B cell (primary cell): ENCODE results near the gene CFAP54. TPM values are rescaled to one million over a fixed set of nuclear protein-coding genes. Genes with fewer than 3 reads are reported as not detected.

Source experiments
- ATAC-seq: fragments of 200-7000 bp; cut with Tn5 transposase; one replicate; pipeline ENCODE4 v1.10.0; 2021; ENCODE audit warnings: low read depth, mild to moderate bottlenecking, moderate number of reproducible peaks, moderate library complexity
- CTCF ChIA-PET: fragments of 350-600 bp; sonication (Branson Sonifier 250); formaldehyde crosslinking; loops from one replicate; lab custom pipeline; 2021; ENCODE audit warnings: antibody characterized with exemption, inconsistent platforms; lab: Charles Lee
- POLR2A ChIA-PET: fragments of 350-600 bp; sonication (Branson Sonifier 250); formaldehyde crosslinking; loops from one replicate; lab custom pipeline; 2021; ENCODE audit warnings: antibody characterized with exemption; lab: Charles Lee
- DNase-seq: peaks from one replicate; pipeline ENCODE4 v3.0.0; 2013
- H2AFZ ChIP-seq: 2 replicates; pipeline ENCODE4 v1.6.1; 2012; ENCODE audit warnings: mild to moderate bottlenecking, low read depth, low read length; ENCODE audit not compliant: insufficient read depth, poor library complexity, severe bottlenecking
- H3K27ac ChIP-seq, 2 donors: 1 replicate in 1 of 2; 2 replicates in 1 of 2; pipeline ENCODE4 v1.5.1; 2012 to 2013; ENCODE audit warnings: low read length in 2 of 2, mild to moderate bottlenecking in 2 of 2, moderate library complexity in 1 of 2
- H3K27me3 ChIP-seq, 4 experiments: fragments of 200-600 bp in 1 of 4; sonication (generic) in 1 of 4; replicated peaks in 1 of 4; 1 replicate in 2 of 4; 2 replicates in 2 of 4; pipeline versions ENCODE4 v1.6.1 to v1.7.0; 2013 to 2016; ENCODE audit warnings: low read length in 3 of 4, mild to moderate bottlenecking in 2 of 4, mixed read lengths in 1 of 4, moderate library complexity in 1 of 4; ENCODE audit not compliant: insufficient read depth in 4 of 4, control insufficient read depth in 3 of 4; ENCODE audit errors: control extremely low read depth in 1 of 4
- H3K36me3 ChIP-seq, 2 experiments: replicated peaks in 1 of 2; 1 replicate in 1 of 2; 2 replicates in 1 of 2; pipeline versions ENCODE4 v1.6.1 to v1.7.1; 2013; ENCODE audit warnings: low read length in 1 of 2; ENCODE audit not compliant: insufficient read depth in 2 of 2, control insufficient read depth in 1 of 2; ENCODE audit errors: control extremely low read depth in 1 of 2, extremely low read depth in 1 of 2
- H3K4me1 ChIP-seq, 2 donors: fragments of 200-600 bp in 1 of 2; sonication (generic) in 1 of 2; 1 replicate in 1 of 2; 2 replicates in 1 of 2; pipeline versions ENCODE4 v1.5.1 to v1.6.1; 2013 to 2017; ENCODE audit warnings: low read length in 2 of 2; ENCODE audit not compliant: control insufficient read depth in 2 of 2, insufficient read depth in 2 of 2
- H3K4me2 ChIP-seq: replicated peaks from 2 replicates; pipeline ENCODE3; 2012; ENCODE audit warnings: mild to moderate bottlenecking, low read depth, low read length; ENCODE audit not compliant: poor library complexity, severe bottlenecking
- H3K4me3 ChIP-seq, 5 experiments: fragments of 200-600 bp in 1 of 5; sonication (generic) in 1 of 5; 1 replicate in 3 of 5; 2 replicates in 2 of 5; pipeline versions ENCODE4 v1.5.1 to v1.7.0; 2011 to 2016; ENCODE audit warnings: low read length in 4 of 5, mild to moderate bottlenecking in 4 of 5, low read depth in 2 of 5, control low read depth in 1 of 5, moderate library complexity in 1 of 5; ENCODE audit not compliant: insufficient read depth in 1 of 5; ENCODE audit errors: control extremely low read depth in 1 of 5, extremely low read depth in 1 of 5
- H3K79me2 ChIP-seq: fragments of 200-600 bp; sonication (generic); one replicate; pipeline ENCODE4 v1.6.0; 2016; ENCODE audit warnings: low read length; ENCODE audit not compliant: control insufficient read depth, insufficient read depth
- H3K9ac ChIP-seq: fragments of 200-600 bp; sonication (generic); 2 replicates; pipeline ENCODE4 v1.6.1; 2017; ENCODE audit warnings: mild to moderate bottlenecking, low read length, moderate library complexity
- H3K9me3 ChIP-seq, 3 donors: one replicate each; pipeline versions ENCODE4 v1.6.1 to v1.7.1; 2013; ENCODE audit warnings: low read length in 2 of 3; ENCODE audit not compliant: control insufficient read depth in 2 of 3, insufficient read depth in 1 of 3; ENCODE audit errors: control extremely low read depth in 1 of 3
- H4K20me1 ChIP-seq: 2 replicates; pipeline ENCODE4 v1.6.0; 2012; ENCODE audit warnings: mild to moderate bottlenecking, low read length; ENCODE audit not compliant: insufficient read depth, control insufficient read depth, poor library complexity, severe bottlenecking
- H3K27ac Mint-ChIP-seq: one replicate; pipeline ENCODE4 v1.8.0; 2021; ENCODE audit warnings: mixed read lengths
- H3K27me3 Mint-ChIP-seq: one replicate; pipeline ENCODE4 v1.8.0; 2021; ENCODE audit warnings: mixed read lengths
- H3K4me1 Mint-ChIP-seq: one replicate; pipeline ENCODE4 v1.8.0; 2021; ENCODE audit warnings: mixed read lengths
- H3K4me3 Mint-ChIP-seq: one replicate; pipeline ENCODE4 v1.8.0; 2021; ENCODE audit warnings: mixed read lengths
- H3K9me3 Mint-ChIP-seq: one replicate; pipeline ENCODE4 v1.8.0; 2022; ENCODE audit warnings: mixed read lengths; ENCODE audit not compliant: insufficient read depth
- EZH2 ChIP-seq: IDR thresholded peaks from 2 replicates; pipeline ENCODE4 v1.6.1; 2012; ENCODE audit warnings: borderline replicate concordance, low read depth, mild to moderate bottlenecking, moderate library complexity, low read length; ENCODE audit not compliant: insufficient read depth, poor library complexity, severe bottlenecking
- WGBS: methylation state at CpG from one replicate; pipeline ENCODE4 v1.1.5; 2013; ENCODE audit warnings: missing lambda C conversion rate; ENCODE audit not compliant: insufficient coverage; 5-methylcytosine and 5-hydroxymethylcytosine counted together
- intact Hi-C: fragments of 100-400 bp; cut with micrococcal nuclease; formaldehyde crosslinking; loops from one replicate; pipeline ENCODE4 v1.10.0; 2022
- polyA plus RNA-seq: library from polyadenylated mRNA; depleted of rRNA; stranded (reverse); fragments of >200 nt; gene quantifications from 2 replicates; pipeline ENCODE4 v1.2.3, GENCODE V29; 2012
- total RNA-seq, 2 donors: library from RNA; stranded (reverse); fragments of 120-200 nt in 1 of 2; gene quantifications; 1 replicate in 1 of 2; 2 replicates in 1 of 2; pipeline versions ENCODE4 v1.2.3 to v1.2.4, GENCODE V29; 2013 to 2022
- TF ChIP-seq, protein P1 (sequence below): fragments of 200-600 bp; IDR thresholded peaks from one replicate; pipeline ENCODE4 v1.8.0; 2022; ENCODE audit warnings: antibody characterized with exemption, mild to moderate bottlenecking

The CFAP54 gene
- total and polyA plus RNA-seq, 2 donors (not counting 1 experiment from before 2014, with no cell fraction given): 0.12 to 0.76 TPM

DNA sequence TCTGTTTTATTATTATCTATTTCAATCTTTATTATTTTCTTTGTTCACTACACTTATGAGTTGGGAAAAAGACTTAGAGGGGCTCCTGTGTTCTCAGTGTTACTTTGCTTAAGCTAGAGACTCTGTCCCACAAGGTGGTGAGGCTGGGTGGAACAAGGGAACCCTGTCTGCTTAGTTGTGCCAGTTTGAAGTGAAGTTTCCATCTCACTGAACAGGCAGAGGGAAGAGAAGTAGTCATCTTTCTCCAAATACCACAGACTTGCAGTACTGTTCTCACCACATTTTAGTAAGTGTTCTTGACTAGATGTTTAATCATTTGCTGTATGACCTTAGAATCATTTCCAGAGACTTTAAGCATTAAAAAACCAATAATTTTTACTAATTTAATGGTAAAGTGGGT lies 222.0 kb downstream of the CFAP54 start:
- Histone ChIP-seq H3K36me3 (no peaks in the 10 kb centered on the region), H3K4me2 (no peak overlapping the region), H3K79me2 (no peaks in the 10 kb centered on the region), H3K4me3 (no peak overlapping the region), H3K9ac (no peak overlapping the region), H2AFZ (no peak overlapping the region), H3K4me1 (no peaks in the 10 kb centered on the region), H4K20me1 (no peaks in the 10 kb centered on the region), H3K9me3 (no peaks in the 10 kb centered on the region), H3K27me3 (peaks cover 0 to 3% (median 0%) of the 10 kb centered on the region in 4 experiments), H3K27ac (no peak overlapping the region)
- ChIA-PET POLR2A (no interaction called here), CTCF (no interaction called here)
- no peaks in the 10 kb centered on the region for H3K9me3 Mint-ChIP-seq
- DNase-seq: no peak
- TF ChIP-seq EZH2: no peak
- TF ChIP-seq, protein P1, sequence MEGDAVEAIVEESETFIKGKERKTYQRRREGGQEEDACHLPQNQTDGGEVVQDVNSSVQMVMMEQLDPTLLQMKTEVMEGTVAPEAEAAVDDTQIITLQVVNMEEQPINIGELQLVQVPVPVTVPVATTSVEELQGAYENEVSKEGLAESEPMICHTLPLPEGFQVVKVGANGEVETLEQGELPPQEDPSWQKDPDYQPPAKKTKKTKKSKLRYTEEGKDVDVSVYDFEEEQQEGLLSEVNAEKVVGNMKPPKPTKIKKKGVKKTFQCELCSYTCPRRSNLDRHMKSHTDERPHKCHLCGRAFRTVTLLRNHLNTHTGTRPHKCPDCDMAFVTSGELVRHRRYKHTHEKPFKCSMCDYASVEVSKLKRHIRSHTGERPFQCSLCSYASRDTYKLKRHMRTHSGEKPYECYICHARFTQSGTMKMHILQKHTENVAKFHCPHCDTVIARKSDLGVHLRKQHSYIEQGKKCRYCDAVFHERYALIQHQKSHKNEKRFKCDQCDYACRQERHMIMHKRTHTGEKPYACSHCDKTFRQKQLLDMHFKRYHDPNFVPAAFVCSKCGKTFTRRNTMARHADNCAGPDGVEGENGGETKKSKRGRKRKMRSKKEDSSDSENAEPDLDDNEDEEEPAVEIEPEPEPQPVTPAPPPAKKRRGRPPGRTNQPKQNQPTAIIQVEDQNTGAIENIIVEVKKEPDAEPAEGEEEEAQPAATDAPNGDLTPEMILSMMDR: no peak
- H3K4me3 Mint-ChIP-seq: no peak overlapping the region
- H3K27me3 Mint-ChIP-seq: no peaks in the 10 kb centered on the region
- ATAC-seq: no peak
- no peaks in the 10 kb centered on the region for H3K4me1 Mint-ChIP-seq
- H3K27ac Mint-ChIP-seq: no peak overlapping the region
- intact Hi-C loops: no loop called here

DNA sequence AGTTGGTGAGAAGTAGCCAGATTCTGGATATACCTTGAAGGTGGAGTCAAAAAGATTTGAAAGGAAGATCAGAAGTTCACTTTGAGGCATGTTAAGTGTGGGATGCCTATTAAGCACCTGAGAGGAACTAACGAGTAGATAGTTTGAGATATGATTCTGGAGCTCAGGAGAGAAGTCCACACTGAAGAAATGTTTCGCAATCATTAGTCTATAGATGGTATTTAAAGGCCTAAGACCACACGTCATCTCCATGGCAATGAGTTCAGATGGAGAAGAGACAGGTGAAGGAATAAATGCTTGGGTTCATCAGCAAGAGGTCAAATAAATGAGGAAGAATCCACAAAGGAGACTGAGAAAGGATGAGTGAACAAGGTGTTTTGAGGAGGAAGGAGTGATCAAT lies 224.8 kb downstream of the CFAP54 start:
- Mint-ChIP-seq H3K9me3 (no peaks in the 10 kb centered on the region), H3K27me3 (no peaks in the 10 kb centered on the region), H3K4me3 (no peak overlapping the region), H3K4me1 (no peaks in the 10 kb centered on the region), H3K27ac (no peak overlapping the region)
- H3K9ac ChIP-seq: no peak overlapping the region
- ChIA-PET CTCF (no interaction called here), POLR2A (no interaction called here)
- no peaks in the 10 kb centered on the region for H3K36me3 ChIP-seq
- H3K4me3 ChIP-seq: no peak overlapping the region
- ATAC-seq (no peak), DNase-seq (no peak)
- intact Hi-C loops: no loop called here
- H3K27ac ChIP-seq: no peak overlapping the region
- TF ChIP-seq, protein P1: no peak
- no peak for TF ChIP-seq EZH2
- 87% methylated on average over 3 of the region's 3 CpGs for WGBS
- no peaks in the 10 kb centered on the region for H3K4me1 ChIP-seq
- no peak overlapping the region for H2AFZ ChIP-seq
- peaks cover 0 to 3% (median 0%) of the 10 kb centered on the region in 4 experiments for H3K27me3 ChIP-seq
- H3K9me3 ChIP-seq: no peaks in the 10 kb centered on the region
- no peaks in the 10 kb centered on the region for H3K79me2 ChIP-seq
- no peak overlapping the region for H3K4me2 ChIP-seq
- H4K20me1 ChIP-seq: no peaks in the 10 kb centered on the region
